Measurements from ENCODE around the gene TRIB2. TPM values are rescaled to one million over a fixed set of nuclear protein-coding genes. Genes with fewer than 3 reads are reported as not detected.

The TRIB2 gene
- total and polyA plus RNA-seq, 2 of the 4 experiments (the other 2 are of a cell fraction): 12.0 to 12.7 TPM

GRCh38 chr2:12705230-12705629 is 11.5 kb upstream of the TRIB2 start:
- intact Hi-C loops (cut with micrococcal nuclease) (loop anchor here (10.0 kb wide), 1 partner anchor 120 kb away; no protein-coding TSS in a partner anchor), in situ Hi-C loops (cut with MboI; ENCODE audit: low sequenced_read_pairs) (loop anchor here (5.0 kb wide), 1 partner anchor 393 kb away; no protein-coding TSS in a partner anchor), dilution Hi-C loops (cut with HindIII; ENCODE audit: low sequenced_read_pairs, unreplicated experiment) (no loop called here)
- no TSS peak for BruUV-seq (replicated peaks)
- Histone ChIP-seq H2BK20ac (ENCODE audit: low read depth, low read length) (no peak overlapping the region), H4K5ac (ENCODE audit: low read depth, low read length) (no peak overlapping the region), H2AK9ac (replicated peaks; ENCODE audit: low read depth, low read length, poor library complexity) (no peak overlapping the region), H3K4me3 (ENCODE audit: insufficient read depth, low read depth, low read length) (no peak overlapping the region), H3K56ac (ENCODE audit: extremely low read depth, insufficient read depth, low read length) (no peak overlapping the region), H3K79me1 (ENCODE audit: low read depth in 1 of 2, low read length in 2 of 2) (no peaks in the 10 kb centered on the region), H3K14ac (replicated peaks; ENCODE audit: low read depth, low read length) (no peak overlapping the region), H2BK5ac (ENCODE audit: low read depth, low read length, poor library complexity, severe bottlenecking) (no peak overlapping the region), H3K9me3 (ENCODE audit: control insufficient read depth, insufficient read depth, low read length) (no peaks in the 10 kb centered on the region; the same call in 1 of the 2 replicates), H2AK5ac (ENCODE audit: low read depth, low read length) (no peak overlapping the region), H4K8ac (ENCODE audit: low read depth in 2 of 2, low read length in 2 of 2) (no peak overlapping the region), H3K27me3 (ENCODE audit: control insufficient read depth, insufficient read depth, low read length) (no peaks in the 10 kb centered on the region), H4K20me1 (ENCODE audit: insufficient read depth, low read length) (peaks cover 3% of the 10 kb centered on the region; the same call in 1 of the 2 replicates), H3K27ac (ENCODE audit: insufficient read depth, low read length) (no peak overlapping the region), H3K9me1 (ENCODE audit: insufficient read depth, low read length) (peaks cover 6% of the 10 kb centered on the region), H3K4me1 (ENCODE audit: control insufficient read depth, insufficient read depth, low read length) (peaks cover 11% of the 10 kb centered on the region), H3K4ac (ENCODE audit: low read depth, low read length) (no peak overlapping the region), H2BK15ac (ENCODE audit: low read depth, low read length) (no peak overlapping the region), H3K23ac (ENCODE audit: low read depth, low read length) (no peak overlapping the region), H2AFZ (replicated peaks; ENCODE audit: low read length, poor library complexity) (no peak overlapping the region), H3K9ac (ENCODE audit: low read depth, low read length) (no peak overlapping the region), H4K91ac (ENCODE audit: insufficient read depth, low read depth, low read length) (no peak overlapping the region), H3K4me2 (ENCODE audit: low read depth, low read length) (no peak overlapping the region), H2BK120ac (ENCODE audit: low read depth, low read length) (no peak overlapping the region), H3K36me3 (ENCODE audit: control insufficient read depth, insufficient read depth, low read length) (no peaks in the 10 kb centered on the region), H3K18ac (ENCODE audit: low read depth, low read length) (no peak overlapping the region)
- no peak for DNase-seq
- POLR2A ChIA-PET (ENCODE audit: unreplicated experiment): no interaction called here
- CTCF ChIA-PET: interaction anchor here (0.7 kb wide), 1 partner anchor 10 kb away, joined by 3 read pairs; no protein-coding TSS in a partner anchor
- ATAC-seq (ENCODE audit: low read depth): no peak
- WGBS, 2 experiments (ENCODE audit: extremely low coverage in 2 of 2, insufficient read length in 1 of 2): no CpG with 5 or more reads among the region's 1 CpG
- TF ChIP-seq SMC3 (IDR thresholded peaks at IDR 0.05; ENCODE audit: low read depth, low read length): no peak
- no peak for TF ChIP-seq USF2 (IDR thresholded peaks at IDR 0.05; ENCODE audit: low read depth, low read length)
- TF ChIP-seq MAZ (IDR thresholded peaks at IDR 0.05; ENCODE audit: borderline replicate concordance, low read depth, low read length): no peak
- TF ChIP-seq RCOR1 (IDR thresholded peaks at IDR 0.05; ENCODE audit: insufficient replicate concordance, low read length): no peak
- no peak for TF ChIP-seq FOS (IDR thresholded peaks at IDR 0.05; ENCODE audit: low read depth, low read length)
